Astrocyte (in vitro differentiated cells and primary cell): Measurements from ENCODE around the gene DYNC1LI2.

Source experiments
- EZH2 ChIP-seq: IDR thresholded peaks from 2 replicates; pipeline ENCODE4 v1.6.1; 2012; ENCODE audit warnings: mild to moderate bottlenecking, low read length, inconsistent platforms; ENCODE audit not compliant: insufficient read depth
- TF ChIP-seq, protein P1 (sequence below): IDR thresholded peaks from 2 replicates; pipeline ENCODE4 v1.5.1; 2011; ENCODE audit warnings: low read depth, mild to moderate bottlenecking, inconsistent platforms, low read length, moderate library complexity; ENCODE audit not compliant: insufficient read depth

DNA sequence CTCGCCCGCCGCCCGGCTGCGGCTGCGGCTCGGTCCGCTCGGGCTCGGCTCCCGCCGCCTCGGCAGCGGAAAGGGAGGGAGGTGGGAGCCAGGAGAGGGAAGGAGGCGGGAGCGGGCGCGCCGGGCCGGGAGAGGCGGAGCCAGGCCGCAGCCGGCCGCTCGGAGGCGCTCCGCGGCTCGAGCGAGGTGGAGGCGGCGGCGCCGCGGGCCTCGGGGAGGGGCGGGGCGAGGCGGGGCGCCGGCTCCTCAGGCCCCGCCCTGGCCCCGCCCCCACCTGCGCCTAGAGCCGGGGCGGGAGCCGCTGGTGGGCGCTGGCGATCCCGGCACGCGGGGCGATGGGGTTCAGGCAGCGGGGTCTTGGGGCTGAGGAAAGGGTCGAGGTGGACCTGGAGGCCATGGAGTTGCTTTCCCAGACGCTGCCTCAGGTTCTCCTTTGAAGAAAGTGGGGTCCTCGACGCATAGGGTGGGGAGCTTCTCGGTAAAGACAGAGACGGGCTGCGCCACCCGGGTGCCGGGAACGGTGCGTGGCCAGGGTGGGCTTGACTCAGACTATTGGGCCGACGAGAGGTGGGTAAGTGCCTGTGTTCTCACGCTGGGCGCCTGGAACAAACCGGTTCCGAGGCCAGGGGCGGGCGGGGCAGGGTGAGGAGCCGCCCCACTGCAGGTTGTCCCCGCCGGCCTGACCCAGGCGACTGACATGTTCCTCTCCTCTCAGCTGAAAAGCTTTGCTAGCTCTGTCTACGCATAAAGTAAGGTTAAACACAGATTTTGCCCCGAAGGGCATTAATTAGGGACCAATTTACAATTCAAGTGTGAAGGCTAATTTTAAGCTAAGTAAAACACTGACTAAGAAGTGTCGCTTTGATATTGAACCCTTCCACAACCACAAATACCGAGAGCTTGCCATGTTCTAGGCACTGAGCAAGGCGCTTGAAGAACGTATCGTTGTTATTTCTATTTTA is 54.5 kb downstream of the DYNC1LI2 start, which contains the start of gene CMTM4:
- TF ChIP-seq, protein P1, sequence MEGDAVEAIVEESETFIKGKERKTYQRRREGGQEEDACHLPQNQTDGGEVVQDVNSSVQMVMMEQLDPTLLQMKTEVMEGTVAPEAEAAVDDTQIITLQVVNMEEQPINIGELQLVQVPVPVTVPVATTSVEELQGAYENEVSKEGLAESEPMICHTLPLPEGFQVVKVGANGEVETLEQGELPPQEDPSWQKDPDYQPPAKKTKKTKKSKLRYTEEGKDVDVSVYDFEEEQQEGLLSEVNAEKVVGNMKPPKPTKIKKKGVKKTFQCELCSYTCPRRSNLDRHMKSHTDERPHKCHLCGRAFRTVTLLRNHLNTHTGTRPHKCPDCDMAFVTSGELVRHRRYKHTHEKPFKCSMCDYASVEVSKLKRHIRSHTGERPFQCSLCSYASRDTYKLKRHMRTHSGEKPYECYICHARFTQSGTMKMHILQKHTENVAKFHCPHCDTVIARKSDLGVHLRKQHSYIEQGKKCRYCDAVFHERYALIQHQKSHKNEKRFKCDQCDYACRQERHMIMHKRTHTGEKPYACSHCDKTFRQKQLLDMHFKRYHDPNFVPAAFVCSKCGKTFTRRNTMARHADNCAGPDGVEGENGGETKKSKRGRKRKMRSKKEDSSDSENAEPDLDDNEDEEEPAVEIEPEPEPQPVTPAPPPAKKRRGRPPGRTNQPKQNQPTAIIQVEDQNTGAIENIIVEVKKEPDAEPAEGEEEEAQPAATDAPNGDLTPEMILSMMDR, result no peak
- no peak for TF ChIP-seq EZH2
